ENCODE data around the gene PRR33.

The PRR33 gene

DNA sequence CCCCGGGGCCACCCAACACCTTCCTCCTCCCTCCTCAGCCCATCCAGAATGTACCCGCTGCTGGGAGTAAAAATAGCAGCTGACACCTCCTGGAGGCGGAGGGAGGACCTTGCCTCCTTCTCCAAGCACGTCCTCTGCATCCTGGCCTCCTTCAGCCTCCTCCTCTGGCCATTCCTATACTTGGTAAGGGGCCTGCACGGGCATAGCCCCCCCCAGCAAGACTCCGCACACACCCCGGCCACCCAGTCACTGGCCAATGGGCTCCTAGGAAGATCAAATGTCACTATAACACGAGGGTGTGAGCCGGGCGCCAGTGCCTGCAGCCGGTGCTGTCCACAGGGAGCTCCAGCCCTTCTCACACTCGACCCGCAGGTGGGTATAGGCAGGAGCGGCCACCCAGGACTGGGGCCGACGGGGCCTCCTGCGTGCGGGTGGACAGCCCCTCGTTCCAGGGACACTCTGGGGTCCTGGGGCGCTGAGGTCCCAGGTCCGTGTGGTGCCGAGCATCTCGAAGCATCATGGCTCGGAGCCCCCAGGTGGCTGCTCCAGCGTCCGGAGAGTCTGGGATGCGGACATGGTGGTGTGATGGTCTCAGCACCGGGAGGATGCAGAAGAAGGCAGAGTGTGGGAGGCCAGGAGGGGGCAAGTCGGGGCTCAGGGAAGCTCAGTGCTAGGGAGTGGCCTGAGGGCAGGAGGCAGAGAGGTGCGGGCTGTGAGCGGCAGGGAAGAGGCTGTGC, 27.9 kb upstream of the PRR33 start, which contains the start of gene TNNT3:
TSS of gene TNNT3 (plus strand) at position 313 of the 737 bp plus-strand sequence. CDS start 3,172 bp downstream, outside the sequence.
- in situ Hi-C loops (cut with HindIII; ENCODE audit: low sequenced_read_pairs): no loop called here
- no peak for DNase-seq (ENCODE audit: low read depth, low spot score)
- TF ChIP-seq CTCF (IDR thresholded peaks at IDR 0.05; ENCODE audit: low read depth, low read length): no peak
- H3K4me3 ChIP-seq (ENCODE audit: low read depth, low read length): no peak within 1 kb of the TSS

DNA sequence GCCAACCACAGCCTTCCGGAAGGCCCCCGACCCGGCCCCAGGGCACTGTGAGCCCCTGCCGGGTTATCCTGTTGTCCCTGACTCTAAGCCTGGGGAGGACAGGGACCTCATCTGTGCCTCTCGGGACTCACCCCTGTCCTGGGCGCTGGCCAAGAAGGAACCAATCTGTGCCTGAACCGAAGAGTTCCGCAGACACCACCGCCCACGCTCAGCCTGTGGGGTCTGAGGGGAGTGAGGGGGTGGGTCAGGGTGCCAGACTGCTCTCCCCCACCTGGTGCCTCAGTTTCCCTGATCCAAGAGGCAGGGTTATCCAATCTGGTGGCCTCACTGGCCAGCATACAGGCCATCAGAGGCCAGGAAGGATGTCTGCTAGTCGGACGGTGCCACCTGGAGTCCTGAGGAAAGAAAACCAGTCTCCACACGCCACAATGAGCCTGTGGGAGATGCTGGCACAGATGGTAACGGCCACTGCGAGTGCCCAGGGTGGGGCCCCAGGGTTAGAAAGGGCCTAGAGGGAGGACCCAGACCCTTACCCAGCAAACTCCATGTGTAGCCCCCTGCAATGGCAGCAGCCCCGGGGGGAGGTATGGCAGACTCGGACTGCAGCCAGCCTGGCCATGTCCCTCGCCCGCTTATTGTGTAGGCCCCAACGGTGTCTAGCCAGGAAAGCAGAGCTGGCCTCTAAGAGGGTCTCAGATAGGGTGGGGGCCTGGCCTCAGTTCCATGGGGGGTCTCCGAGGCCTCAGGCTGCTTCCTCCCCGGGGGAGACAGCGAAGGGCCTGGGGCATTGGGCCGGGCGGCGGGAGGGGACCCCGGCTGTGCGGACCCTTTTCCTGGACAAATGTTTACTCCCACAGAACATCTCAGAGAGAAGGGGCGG, 27.0 kb upstream of the PRR33 start:
- in situ Hi-C loops (cut with HindIII; ENCODE audit: low sequenced_read_pairs): no loop called here
- no peak for TF ChIP-seq CTCF (IDR thresholded peaks at IDR 0.05; ENCODE audit: low read depth, low read length)
- H3K4me3 ChIP-seq (ENCODE audit: low read depth, low read length): no peak overlapping the region
- DNase-seq (ENCODE audit: low read depth, low spot score): no peak

- no peak overlapping the region for H3K4me3 ChIP-seq (ENCODE audit: low read depth, low read length)
- in situ Hi-C loops (cut with HindIII; ENCODE audit: low sequenced_read_pairs): no loop called here
- no peak for DNase-seq (ENCODE audit: low read depth, low spot score)
- TF ChIP-seq CTCF (IDR thresholded peaks at IDR 0.05; ENCODE audit: low read depth, low read length): peak; percentile 43
Measured at GRCh38 chr11:1917523-1918435, 26.1 kb upstream of the PRR33 start.

DNA sequence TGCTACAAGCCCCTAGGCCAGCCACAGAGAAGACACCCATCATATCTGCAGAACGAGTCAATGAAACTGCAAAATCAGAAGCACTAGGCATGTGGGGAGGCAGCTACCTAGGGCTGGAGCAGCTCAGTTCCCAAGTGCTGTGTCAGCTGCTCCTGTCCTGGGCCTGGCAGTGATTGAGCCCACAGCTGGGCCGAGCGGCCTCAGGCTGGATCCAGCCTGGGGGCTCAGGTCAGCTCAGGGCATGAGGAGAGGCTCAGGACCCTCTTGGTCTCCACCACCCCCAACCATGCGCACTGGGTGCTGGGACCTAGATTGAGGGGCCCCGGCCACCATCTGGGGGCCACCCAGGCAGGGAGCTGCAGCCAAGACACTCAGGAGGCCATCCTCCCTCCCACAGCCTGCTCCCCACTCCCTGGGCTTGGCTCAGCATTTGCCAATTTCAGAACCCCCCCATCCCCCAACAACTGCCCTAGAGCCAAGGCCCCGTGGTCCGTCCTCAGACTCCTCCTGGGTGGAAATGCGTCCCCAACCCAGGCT, 25.4 kb upstream of the PRR33 start:
- in situ Hi-C loops (cut with HindIII; ENCODE audit: low sequenced_read_pairs): no loop called here
- TF ChIP-seq CTCF (IDR thresholded peaks at IDR 0.05; ENCODE audit: low read depth, low read length): no peak
- no peak for DNase-seq (ENCODE audit: low read depth, low spot score)
- no peak overlapping the region for H3K4me3 ChIP-seq (ENCODE audit: low read depth, low read length)

DNA sequence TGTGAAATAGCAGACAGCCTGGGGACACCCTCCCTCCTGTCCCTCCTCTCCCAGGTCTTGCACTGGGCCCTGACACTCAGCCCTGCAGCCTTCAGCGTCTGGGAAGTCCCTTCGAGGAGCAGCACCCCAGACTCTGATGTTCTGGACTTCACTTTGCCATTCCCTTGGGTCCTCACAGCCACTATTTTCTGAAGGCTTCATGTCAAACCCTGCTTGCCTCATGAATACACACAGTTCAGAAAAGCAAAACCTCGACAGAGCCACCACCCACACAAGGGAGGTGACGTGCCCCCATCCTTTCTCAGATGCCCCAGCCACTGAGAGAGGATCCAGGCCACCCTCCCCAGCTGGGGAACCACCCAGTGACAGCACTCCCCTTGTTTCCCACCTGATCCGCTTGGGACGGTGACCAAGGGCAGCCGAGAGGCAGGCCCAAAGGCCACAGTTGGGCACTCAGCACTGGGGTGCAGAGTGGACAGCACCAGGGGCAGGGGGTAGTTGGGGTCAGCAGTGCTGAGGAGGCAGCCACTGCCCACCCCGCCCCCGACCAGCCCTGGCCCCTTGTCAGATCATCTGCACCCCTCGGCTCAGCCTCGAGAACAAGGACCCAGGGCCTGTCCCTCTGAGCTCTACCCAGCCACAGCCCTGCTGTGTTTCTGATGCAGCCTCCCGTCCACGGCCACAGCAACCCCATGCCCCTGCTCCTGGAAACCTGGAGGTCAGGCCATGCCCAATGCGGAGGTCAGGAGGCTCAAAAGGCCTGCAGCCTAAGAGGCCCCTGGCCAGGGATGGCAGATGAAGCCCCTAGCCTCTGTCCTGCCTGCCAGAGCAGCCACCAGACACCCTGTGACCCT, 24.7 kb upstream of the PRR33 start:
- no peak overlapping the region for H3K4me3 ChIP-seq (ENCODE audit: low read depth, low read length)
- no peak for TF ChIP-seq CTCF (IDR thresholded peaks at IDR 0.05; ENCODE audit: low read depth, low read length)
- DNase-seq (ENCODE audit: low read depth, low spot score): no peak
- in situ Hi-C loops (cut with HindIII; ENCODE audit: low sequenced_read_pairs): no loop called here

Data from astrocyte of the spinal cord (primary cell).